ENCODE measurements around the gene CYBRD1. TPM values are rescaled to one million over a fixed set of nuclear protein-coding genes. Genes with fewer than 3 reads are reported as not detected.
"Not testable (repeated sequence)": the region's sequence is repeated elsewhere in the genome, so short reads cannot be mapped to it uniquely, and the experiment has no call there.

CYBRD1 gene
- total RNA-seq: 12.5 TPM

- ATAC-seq (peak; percentile 72), DNase-seq (ENCODE audit: low spot score) (peak; percentile 79)
Observed at GRCh38 chr2:171522052-171522787, at the start of gene CYBRD1. CYBRD1 (plus strand) TSS chr2:171522474; CDS start chr2:171522546, 72 bp downstream.

GRCh38 chr2:171475979-171476378 lies 46.3 kb upstream of the CYBRD1 start:
- ATAC-seq: peak; percentile 90
- DNase-seq (ENCODE audit: low spot score): no peak

- ATAC-seq (no peak), DNase-seq (ENCODE audit: low spot score) (no peak)
Observed at GRCh38 chr2:171478345-171478744, 43.9 kb upstream of the CYBRD1 start.

GRCh38 chr2:171479154-171479814 lies 43.0 kb upstream of the CYBRD1 start:
- DNase-seq (ENCODE audit: low spot score) (no peak), ATAC-seq (no peak)

GRCh38 chr2:171480908-171481307 lies 41.4 kb upstream of the CYBRD1 start:
- ATAC-seq: no peak
- DNase-seq (ENCODE audit: low spot score): no peak

GRCh38 chr2:171482308-171482707 lies 40.0 kb upstream of the CYBRD1 start:
- ATAC-seq (no peak), DNase-seq (ENCODE audit: low spot score) (no peak)

- no peak for ATAC-seq
- DNase-seq (ENCODE audit: low spot score): no peak
Observed at GRCh38 chr2:171482877-171483276, 39.4 kb upstream of the CYBRD1 start.

GRCh38 chr2:171483793-171484192 lies 38.5 kb upstream of the CYBRD1 start:
- DNase-seq (ENCODE audit: low spot score) (no peak), ATAC-seq (no peak)

- ATAC-seq (no peak), DNase-seq (ENCODE audit: low spot score) (no peak)
Observed at GRCh38 chr2:171485116-171485515, 37.2 kb upstream of the CYBRD1 start.

GRCh38 chr2:171487201-171487600 lies 35.1 kb upstream of the CYBRD1 start:
- DNase-seq (ENCODE audit: low spot score) (no peak), ATAC-seq (no peak)

GRCh38 chr2:171487803-171488259 lies 34.4 kb upstream of the CYBRD1 start:
- ATAC-seq (peak; percentile 76), DNase-seq (ENCODE audit: low spot score) (no peak)

GRCh38 chr2:171490577-171490976 lies 31.7 kb upstream of the CYBRD1 start:
- ATAC-seq (peak; percentile 79), DNase-seq (ENCODE audit: low spot score) (peak; percentile 62)

GRCh38 chr2:171491292-171491691 lies 31.0 kb upstream of the CYBRD1 start:
- ATAC-seq (peak; percentile 16), DNase-seq (ENCODE audit: low spot score) (no peak)

GRCh38 chr2:171492664-171493063 lies 29.6 kb upstream of the CYBRD1 start:
- ATAC-seq: no peak
- no peak for DNase-seq (ENCODE audit: low spot score)

GRCh38 chr2:171497664-171498063 lies 24.6 kb upstream of the CYBRD1 start:
- not testable (repeated sequence) for ATAC-seq; DNase-seq (ENCODE audit: low spot score)

- no peak for DNase-seq (ENCODE audit: low spot score)
- no peak for ATAC-seq
Observed at GRCh38 chr2:171505374-171505773, 16.9 kb upstream of the CYBRD1 start.

- ATAC-seq: no peak
- no peak for DNase-seq (ENCODE audit: low spot score)
Observed at GRCh38 chr2:171509945-171510731, 12.1 kb upstream of the CYBRD1 start.

- ATAC-seq: no peak
- DNase-seq (ENCODE audit: low spot score): no peak
Observed at GRCh38 chr2:171512014-171512413, 10.3 kb upstream of the CYBRD1 start.

GRCh38 chr2:171512683-171513195 lies 9.5 kb upstream of the CYBRD1 start:
- DNase-seq (ENCODE audit: low spot score) (no peak), ATAC-seq (no peak)

- no peak for ATAC-seq
- DNase-seq (ENCODE audit: low spot score): no peak
Observed at GRCh38 chr2:171513719-171514160, 8.5 kb upstream of the CYBRD1 start.

GRCh38 chr2:171514908-171515582 lies 7.2 kb upstream of the CYBRD1 start:
- no peak for ATAC-seq
- DNase-seq (ENCODE audit: low spot score): no peak

Data from left lobe of liver (tissue), 2 donors.